Keratinocyte (primary cell): ENCODE measurements around the gene SLC6A8. TPM values are rescaled to one million over a fixed set of nuclear protein-coding genes. Genes with fewer than 3 reads are reported as not detected.

ENCODE experiments used
- DNase-seq: peaks from one replicate; pipeline ENCODE4 v3.0.0-alpha.2; 2011; ENCODE audit warnings: low read depth, missing footprints, low spot score
- FAIRE-seq: peaks from 2 replicates; lab custom pipeline; 2011; peaks lifted over from hg19 to GRCh38; lab: Jason Lieb, UNC
- H2AFZ ChIP-seq: 2 replicates; pipeline ENCODE4 v1.6.0; 2012; ENCODE audit warnings: low read length, control low read depth, inconsistent platforms; ENCODE audit not compliant: control insufficient read depth
- H3K27ac ChIP-seq: 2 replicates; pipeline ENCODE4 v1.5.1; 2011; ENCODE audit warnings: low read length; ENCODE audit not compliant: control insufficient read depth, insufficient read depth
- H3K27me3 ChIP-seq: 3 replicates; pipeline ENCODE4 v1.6.0; 2011; ENCODE audit warnings: low read length; ENCODE audit not compliant: control insufficient read depth, insufficient read depth; ENCODE audit errors: extremely low read depth
- H3K36me3 ChIP-seq, 2 experiments: 2 replicates in 1 of 2; 3 replicates in 1 of 2; pipeline ENCODE4 v1.5.1; 2011; ENCODE audit warnings: low read length in 2 of 2, mild to moderate bottlenecking in 1 of 2; ENCODE audit not compliant: control insufficient read depth in 2 of 2, insufficient read depth in 2 of 2; ENCODE audit errors: extremely low read depth in 1 of 2
- H3K4me1 ChIP-seq: 3 replicates; pipeline ENCODE4 v1.5.1; 2011; ENCODE audit warnings: low read length; ENCODE audit not compliant: control insufficient read depth, insufficient read depth; ENCODE audit errors: extremely low read depth
- H3K4me2 ChIP-seq: 3 replicates; pipeline ENCODE4 v1.6.0; 2011; ENCODE audit warnings: low read depth, low read length; ENCODE audit not compliant: control insufficient read depth, insufficient read depth; ENCODE audit errors: extremely low read depth
- H3K4me3 ChIP-seq, 3 experiments: fragments of 200-600 bp in 1 of 3; sonication (generic) in 1 of 3; 2 replicates in 2 of 3; 3 replicates in 1 of 3; pipeline ENCODE4 v1.5.1; 2011 to 2016; ENCODE audit warnings: low read length in 3 of 3, mild to moderate bottlenecking in 3 of 3, control low read depth in 2 of 3, inconsistent platforms in 1 of 3, low read depth in 1 of 3, mixed read lengths in 1 of 3, mixed run types in 1 of 3, moderate library complexity in 1 of 3; ENCODE audit not compliant: control insufficient read depth in 2 of 3, insufficient read depth in 2 of 3; ENCODE audit errors: extremely low read depth in 1 of 3
- H3K79me2 ChIP-seq: 2 replicates; pipeline ENCODE4 v1.6.0; 2012; ENCODE audit warnings: low read length; ENCODE audit not compliant: control insufficient read depth, insufficient read depth
- H3K9ac ChIP-seq: 3 replicates; pipeline ENCODE4 v1.6.0; 2011; ENCODE audit warnings: low read length; ENCODE audit not compliant: control insufficient read depth, insufficient read depth; ENCODE audit errors: extremely low read depth
- H3K9me1 ChIP-seq: 3 replicates; pipeline ENCODE4 v1.6.0; 2011; ENCODE audit warnings: low read length; ENCODE audit not compliant: control insufficient read depth, insufficient read depth; ENCODE audit errors: extremely low read depth
- H3K9me3 ChIP-seq: 2 replicates; pipeline ENCODE4 v1.5.1; 2012; ENCODE audit warnings: low read depth, low read length; ENCODE audit not compliant: control insufficient read depth
- H4K20me1 ChIP-seq: 3 replicates; pipeline ENCODE4 v1.6.0; 2011; ENCODE audit warnings: low read length; ENCODE audit not compliant: control insufficient read depth, insufficient read depth; ENCODE audit errors: extremely low read depth
- EZH2 ChIP-seq: IDR thresholded peaks from one replicate; pipeline ENCODE4 v1.6.1; 2012; ENCODE audit warnings: inconsistent platforms, mild to moderate bottlenecking, low read length, moderate library complexity
- dilution Hi-C: fragments of 300-500 bp; cut with MboI; formaldehyde crosslinking; loops from one replicate; pipeline ENCODE4 v1.7.0; 2020; ENCODE audit warnings: low sequenced_read_pairs; ENCODE audit not compliant: extremely low pct_ligation_motif_present
- polyA plus RNA-seq, 5 experiments: library from polyadenylated mRNA; depleted of rRNA in 3 of 5; stranded (reverse) in 3 of 5; stranded (forward) in 1 of 5; unstranded in 1 of 5; fragments of >200 nt; gene quantifications; 1 replicate in 1 of 5; 2 replicates in 3 of 5; 3 replicates in 1 of 5; pipeline versions ENCODE4 v1.2.1 to v1.2.3, GENCODE V29; 2011 to 2012; ENCODE audit warnings: missing spikeins in 2 of 5, low read depth in 1 of 5, low replicate concordance in 1 of 5
- TF ChIP-seq, protein P1 (sequence below), 3 experiments: IDR thresholded peaks in 1 of 3; conservative IDR thresholded peaks in 1 of 3; optimal IDR thresholded peaks in 1 of 3; 2 replicates in 2 of 3; 3 replicates in 1 of 3; pipeline versions ENCODE3 to v1.5.1; 2011; ENCODE audit warnings: low read length in 3 of 3, mild to moderate bottlenecking in 3 of 3, moderate library complexity in 2 of 3, control low read depth in 1 of 3, inconsistent platforms in 1 of 3; ENCODE audit not compliant: insufficient read depth in 2 of 3; ENCODE audit errors: extremely low read depth in 1 of 3

Gene SLC6A8
- polyA plus RNA-seq, 1 donor (not counting 4 experiments of a cell fraction or from before 2014, with no cell fraction given): 33.6 TPM

GRCh38 chrX:153665726-153666306 lies 21.9 kb upstream of the SLC6A8 start:
- Histone ChIP-seq H3K4me3 (no peak overlapping the region), H3K36me3 (no peaks in the 10 kb centered on the region), H3K4me1 (no peaks in the 10 kb centered on the region), H3K4me2 (no peak overlapping the region), H3K9me1 (no peaks in the 10 kb centered on the region), H3K9ac (no peak overlapping the region), H3K9me3 (no peaks in the 10 kb centered on the region), H3K79me2 (no peaks in the 10 kb centered on the region), H2AFZ (no peak overlapping the region), H3K27me3 (no peaks in the 10 kb centered on the region), H3K27ac (no peak overlapping the region), H4K20me1 (no peaks in the 10 kb centered on the region)
- dilution Hi-C loops: no loop called here
- no peak for TF ChIP-seq EZH2
- TF ChIP-seq, protein P1, sequence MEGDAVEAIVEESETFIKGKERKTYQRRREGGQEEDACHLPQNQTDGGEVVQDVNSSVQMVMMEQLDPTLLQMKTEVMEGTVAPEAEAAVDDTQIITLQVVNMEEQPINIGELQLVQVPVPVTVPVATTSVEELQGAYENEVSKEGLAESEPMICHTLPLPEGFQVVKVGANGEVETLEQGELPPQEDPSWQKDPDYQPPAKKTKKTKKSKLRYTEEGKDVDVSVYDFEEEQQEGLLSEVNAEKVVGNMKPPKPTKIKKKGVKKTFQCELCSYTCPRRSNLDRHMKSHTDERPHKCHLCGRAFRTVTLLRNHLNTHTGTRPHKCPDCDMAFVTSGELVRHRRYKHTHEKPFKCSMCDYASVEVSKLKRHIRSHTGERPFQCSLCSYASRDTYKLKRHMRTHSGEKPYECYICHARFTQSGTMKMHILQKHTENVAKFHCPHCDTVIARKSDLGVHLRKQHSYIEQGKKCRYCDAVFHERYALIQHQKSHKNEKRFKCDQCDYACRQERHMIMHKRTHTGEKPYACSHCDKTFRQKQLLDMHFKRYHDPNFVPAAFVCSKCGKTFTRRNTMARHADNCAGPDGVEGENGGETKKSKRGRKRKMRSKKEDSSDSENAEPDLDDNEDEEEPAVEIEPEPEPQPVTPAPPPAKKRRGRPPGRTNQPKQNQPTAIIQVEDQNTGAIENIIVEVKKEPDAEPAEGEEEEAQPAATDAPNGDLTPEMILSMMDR (optimal IDR thresholded peaks at IDR 0.05 in 1 of 3, IDR thresholded peaks at IDR 0.05 in 1 of 3, conservative IDR thresholded peaks at IDR 0.05 in 1 of 3; ENCODE audit: extremely low read depth in 1 of 3, insufficient read depth in 2 of 3, low read length in 3 of 3): no peak
- DNase-seq (no peak), FAIRE-seq (no peak)

- Histone ChIP-seq H3K36me3 (no peaks in the 10 kb centered on the region), H2AFZ (peak overlapping the region; percentile 7), H3K27me3 (no peaks in the 10 kb centered on the region), H3K9ac (no peak overlapping the region), H3K27ac (no peak overlapping the region), H4K20me1 (no peaks in the 10 kb centered on the region), H3K9me1 (no peaks in the 10 kb centered on the region), H3K4me3 (peak overlapping the region in 1 of 3 experiments; percentile 5), H3K4me1 (no peaks in the 10 kb centered on the region), H3K4me2 (no peak overlapping the region), H3K79me2 (no peaks in the 10 kb centered on the region), H3K9me3 (no peaks in the 10 kb centered on the region)
- DNase-seq: no peak
- no peak for TF ChIP-seq EZH2
- TF ChIP-seq, protein P1 (optimal IDR thresholded peaks at IDR 0.05 in 1 of 3, IDR thresholded peaks at IDR 0.05 in 1 of 3, conservative IDR thresholded peaks at IDR 0.05 in 1 of 3; ENCODE audit: extremely low read depth in 1 of 3, insufficient read depth in 2 of 3, low read length in 3 of 3): no peak
- no peak for FAIRE-seq
- dilution Hi-C loops: no loop called here
These were observed 20.3 kb upstream of the SLC6A8 start for GRCh38 chrX:153667281-153667955.
